IgD-negative memory B cell (primary cell): ENCODE results near the gene TMEM72. TPM values are rescaled to one million over a fixed set of nuclear protein-coding genes. Genes with fewer than 3 reads are reported as not detected.
A peak's percentile ranks its signal among the peaks of the same experiment; 100 is the strongest.

ENCODE experiments used
- H3K27ac Mint-ChIP-seq, 3 donors: one replicate each; pipeline ENCODE4 v1.8.0; 2020 to 2022; ENCODE audit warnings: mild to moderate bottlenecking in 3 of 3, mixed read lengths in 3 of 3, moderate library complexity in 1 of 3
- H3K27me3 Mint-ChIP-seq: one replicate; pipeline ENCODE4 v1.8.0; 2021; ENCODE audit warnings: mixed read lengths
- H3K36me3 Mint-ChIP-seq: one replicate; pipeline ENCODE4 v1.8.0; 2020; ENCODE audit warnings: mild to moderate bottlenecking, mixed read lengths
- H3K4me1 Mint-ChIP-seq, 3 donors: one replicate each; pipeline ENCODE4 v1.8.0; 2020 to 2022; ENCODE audit warnings: mixed read lengths in 3 of 3, mild to moderate bottlenecking in 1 of 3
- H3K4me3 Mint-ChIP-seq, 4 donors: one replicate each; pipeline ENCODE4 v1.8.0; 2020 to 2022; ENCODE audit warnings: mild to moderate bottlenecking in 4 of 4, mixed read lengths in 4 of 4, moderate library complexity in 3 of 4
- H3K9me3 Mint-ChIP-seq, 3 donors: one replicate each; pipeline ENCODE4 v1.8.0; 2020 to 2021; ENCODE audit warnings: mixed read lengths in 3 of 3, mild to moderate bottlenecking in 1 of 3
- polyA plus RNA-seq: library from polyadenylated mRNA; unstranded; fragments of 300-500 nt; fragmentation: Illumina TruSeq; gene quantifications from one replicate; pipeline ENCODE4 v1.2.3, GENCODE V29; 2021

The TMEM72 gene
- polyA plus RNA-seq, 1 donor from 2014 or later = not detected

DNA sequence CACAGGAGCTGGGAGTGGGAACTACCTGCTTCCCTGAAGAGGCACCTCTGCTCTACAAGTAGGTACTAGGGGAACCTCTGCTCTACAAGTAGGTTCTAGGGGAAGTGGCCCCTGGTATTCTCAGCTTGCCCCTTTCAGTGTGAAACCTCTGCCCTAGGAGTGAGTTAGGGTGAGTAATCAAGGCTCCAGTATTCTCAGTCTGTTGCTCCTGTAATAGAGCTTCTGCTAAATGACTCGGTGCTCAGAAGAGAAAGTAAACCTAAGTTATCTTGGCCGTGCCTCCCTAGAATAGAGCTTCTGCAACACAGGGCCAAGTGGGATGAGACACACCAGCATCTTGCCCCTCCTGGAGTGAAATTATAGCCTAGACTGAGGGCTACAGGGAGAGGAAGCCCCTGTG lies 35.1 kb downstream of the TMEM72 start:
- peaks cover 4% of the 10 kb centered on the region for H3K27me3 Mint-ChIP-seq
- no peak overlapping the region for H3K4me3 Mint-ChIP-seq
- no peaks in the 10 kb centered on the region for H3K36me3 Mint-ChIP-seq
- peaks cover 2 to 24% (median 12%) of the 10 kb centered on the region in 3 donors for H3K9me3 Mint-ChIP-seq
- no peak overlapping the region for H3K27ac Mint-ChIP-seq
- peaks cover 16 to 28% (median 17%) of the 10 kb centered on the region in 3 donors for H3K4me1 Mint-ChIP-seq

DNA sequence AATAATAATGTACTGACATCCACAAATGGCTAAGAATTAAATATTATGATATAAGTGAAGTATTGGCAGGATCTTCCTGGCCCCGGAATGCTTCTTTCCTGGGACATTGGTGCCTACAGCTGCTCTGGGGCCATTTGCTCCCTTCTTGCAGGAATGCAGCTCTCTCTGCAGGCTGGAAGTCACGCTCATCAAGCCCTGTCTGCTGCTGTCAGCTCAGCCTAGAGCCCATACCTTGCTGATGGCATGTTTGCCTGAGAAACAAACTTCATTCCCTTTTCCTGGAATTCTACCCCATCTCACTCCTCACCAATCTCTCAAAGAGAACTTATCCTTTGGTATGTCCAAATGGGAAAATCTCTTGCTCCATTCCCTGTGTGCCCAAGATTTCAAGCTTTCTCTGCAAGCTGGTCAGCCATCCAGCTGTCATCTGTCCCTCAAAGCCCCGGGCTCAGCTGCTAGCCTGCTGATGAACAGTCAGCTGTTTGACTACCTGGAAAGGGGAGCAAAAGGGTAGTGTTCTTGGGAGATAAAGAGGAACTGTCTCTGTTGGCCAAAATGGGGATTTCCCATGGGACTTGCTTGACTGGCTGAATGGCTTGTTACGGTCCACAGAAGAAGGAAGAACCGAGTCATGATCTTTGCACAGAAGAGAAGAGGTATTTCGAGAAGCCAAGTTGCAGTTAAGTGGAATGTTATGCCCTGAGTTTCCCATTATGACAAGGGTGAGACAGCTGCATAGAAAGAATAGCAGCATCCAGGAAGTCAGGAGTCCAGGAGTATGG lies 36.4 kb downstream of the TMEM72 start:
- no peaks in the 10 kb centered on the region for H3K36me3 Mint-ChIP-seq
- H3K4me1 Mint-ChIP-seq = peaks cover 18 to 28% (median 19%) of the 10 kb centered on the region in 3 donors
- H3K9me3 Mint-ChIP-seq = peaks cover 1 to 18% (median 12%) of the 10 kb centered on the region in 3 donors
- H3K27me3 Mint-ChIP-seq = peaks cover 4% of the 10 kb centered on the region
- peak overlapping the region in 1 of 3 donors; percentile 68 for H3K27ac Mint-ChIP-seq
- peak overlapping the region in 2 of 4 donors; percentile 4 to 39 for H3K4me3 Mint-ChIP-seq

DNA sequence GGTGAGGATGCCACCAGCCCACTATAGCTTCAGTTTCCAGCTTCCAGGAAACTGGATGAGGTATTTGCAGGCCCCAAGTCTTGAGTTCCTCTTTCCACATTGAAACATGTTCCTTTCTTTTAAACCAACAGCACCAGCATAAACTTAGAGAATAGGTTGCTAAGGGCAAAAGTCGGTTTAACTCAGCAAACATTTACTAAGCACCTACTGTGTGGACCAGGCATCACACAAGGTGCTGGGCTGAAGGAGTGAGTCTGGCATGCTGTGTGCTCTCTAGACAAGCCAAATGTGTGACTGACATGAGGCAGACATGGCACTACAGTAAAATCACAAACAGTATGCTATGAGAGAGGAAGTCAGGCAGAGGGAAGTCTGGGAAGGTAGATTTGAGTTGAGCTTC lies 37.5 kb downstream of the TMEM72 start:
- Mint-ChIP-seq H3K27ac (no peak overlapping the region), H3K4me1 (peaks cover 18 to 28% (median 19%) of the 10 kb centered on the region in 3 donors), H3K9me3 (peaks cover 1 to 18% (median 12%) of the 10 kb centered on the region in 3 donors), H3K27me3 (peaks cover 4% of the 10 kb centered on the region), H3K4me3 (peak overlapping the region in 1 of 4 donors; percentile 43), H3K36me3 (no peaks in the 10 kb centered on the region)

DNA sequence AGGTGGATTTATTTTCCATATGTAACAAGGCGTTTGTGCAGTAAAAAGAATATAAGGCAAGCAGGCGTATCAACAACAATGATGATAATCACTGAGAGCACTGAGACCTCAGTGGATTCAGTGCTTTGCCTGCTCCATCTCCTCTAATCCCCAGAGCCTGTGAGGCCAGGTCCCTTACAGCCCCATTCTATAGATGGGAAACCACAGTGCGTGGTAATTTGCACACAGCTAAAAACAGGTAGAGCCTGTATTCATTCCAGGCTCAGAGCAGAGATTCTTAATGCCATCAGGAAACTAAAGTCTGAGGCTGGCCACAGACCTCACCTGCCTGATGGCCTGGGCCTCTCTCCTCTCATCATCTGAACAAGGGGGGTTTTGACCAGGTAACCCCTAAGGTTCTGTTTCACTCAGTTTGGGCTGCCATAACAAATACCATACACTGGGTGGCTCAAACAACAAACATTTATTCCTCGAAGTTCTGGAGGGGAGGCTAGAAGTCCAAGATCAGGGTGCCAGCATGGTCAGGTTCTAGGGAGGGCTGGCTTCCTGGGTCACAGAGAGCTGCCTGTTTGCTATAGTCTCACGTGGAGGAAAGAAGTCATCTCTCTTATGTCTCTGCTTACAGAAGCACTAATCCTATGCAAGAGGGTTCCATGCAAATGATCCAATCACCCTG lies 38.1 kb downstream of the TMEM72 start:
- Mint-ChIP-seq H3K27me3 (peaks cover 4% of the 10 kb centered on the region), H3K36me3 (peaks cover 6% of the 10 kb centered on the region), H3K9me3 (peaks cover 0 to 16% (median 9%) of the 10 kb centered on the region in 3 donors), H3K4me1 (peaks cover 18 to 28% (median 19%) of the 10 kb centered on the region in 3 donors), H3K4me3 (peak overlapping the region in 2 of 4 donors; percentile 43 to 79), H3K27ac (no peak overlapping the region)

DNA sequence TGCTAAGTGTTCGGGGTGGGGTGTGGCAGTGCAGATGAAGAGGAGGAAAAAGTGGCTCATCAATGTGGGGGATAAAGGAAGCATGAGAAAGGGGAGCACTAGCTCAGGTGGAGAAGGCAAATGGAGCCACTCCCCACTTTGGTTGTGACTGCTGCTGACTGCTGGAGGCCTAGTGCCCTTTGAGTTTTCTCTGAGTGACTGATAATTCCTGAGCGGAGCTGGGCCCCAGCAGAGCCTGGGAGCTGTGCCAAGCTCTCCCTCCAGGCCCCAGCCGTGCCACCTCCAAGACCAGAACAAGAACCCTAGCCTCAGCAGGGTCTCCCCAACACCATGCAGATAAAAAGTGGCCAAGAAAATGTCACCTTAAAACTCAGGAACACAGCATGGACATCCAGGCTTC lies 38.8 kb downstream of the TMEM72 start:
- H3K27me3 Mint-ChIP-seq = peaks cover 4% of the 10 kb centered on the region
- H3K36me3 Mint-ChIP-seq = peaks cover 7% of the 10 kb centered on the region
- H3K27ac Mint-ChIP-seq = no peak overlapping the region
- peaks cover 0 to 9% (median 4%) of the 10 kb centered on the region in 3 donors for H3K9me3 Mint-ChIP-seq
- H3K4me3 Mint-ChIP-seq = no peak overlapping the region
- peaks cover 19 to 28% (median 20%) of the 10 kb centered on the region in 3 donors for H3K4me1 Mint-ChIP-seq

DNA sequence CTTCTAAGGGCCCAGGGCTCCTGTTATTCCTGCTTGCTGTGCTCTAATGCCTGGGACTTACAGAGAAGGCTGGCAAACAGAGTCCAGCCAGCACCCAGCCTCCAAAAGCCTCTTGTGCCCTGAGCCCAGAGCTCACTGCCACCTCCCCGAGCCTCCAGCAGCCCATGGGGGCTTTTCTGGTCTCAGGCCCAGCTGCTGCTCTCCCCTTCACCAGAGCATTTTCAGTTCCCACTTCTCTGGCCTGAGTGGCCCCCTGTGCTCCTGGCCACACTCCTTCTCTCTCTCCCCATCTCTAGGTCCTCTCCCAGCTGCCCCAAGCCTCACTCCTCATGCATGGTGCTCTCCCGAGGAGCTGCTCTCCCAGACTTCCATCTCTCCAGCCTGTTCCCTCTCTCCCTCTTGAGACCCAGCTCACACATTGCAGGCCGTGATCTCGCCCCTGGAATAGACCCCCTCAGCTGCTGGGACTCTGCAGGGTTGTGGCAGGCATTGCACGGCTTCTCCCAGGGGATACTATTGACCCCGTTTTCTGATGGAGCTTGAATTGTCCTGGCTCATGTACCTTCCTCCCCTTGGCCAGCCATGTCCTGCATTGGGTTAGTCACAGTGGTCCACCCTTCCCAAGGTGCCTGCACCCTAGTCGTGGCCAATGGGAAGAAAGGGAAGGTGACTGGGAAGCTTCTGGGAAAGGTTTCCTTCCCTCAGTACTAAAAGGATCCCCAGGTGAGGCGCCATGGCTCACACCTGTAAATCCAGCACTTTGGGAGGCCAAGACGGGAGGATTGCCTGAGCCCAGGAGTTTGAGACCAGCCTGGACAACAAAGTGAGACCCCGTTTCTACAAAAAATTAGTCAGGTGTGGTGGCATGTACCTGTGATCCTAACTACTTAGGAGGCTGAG lies 39.4 kb downstream of the TMEM72 start:
- Mint-ChIP-seq H3K27ac (no peak overlapping the region), H3K27me3 (peaks cover 4% of the 10 kb centered on the region), H3K36me3 (peaks cover 8% of the 10 kb centered on the region)

DNA sequence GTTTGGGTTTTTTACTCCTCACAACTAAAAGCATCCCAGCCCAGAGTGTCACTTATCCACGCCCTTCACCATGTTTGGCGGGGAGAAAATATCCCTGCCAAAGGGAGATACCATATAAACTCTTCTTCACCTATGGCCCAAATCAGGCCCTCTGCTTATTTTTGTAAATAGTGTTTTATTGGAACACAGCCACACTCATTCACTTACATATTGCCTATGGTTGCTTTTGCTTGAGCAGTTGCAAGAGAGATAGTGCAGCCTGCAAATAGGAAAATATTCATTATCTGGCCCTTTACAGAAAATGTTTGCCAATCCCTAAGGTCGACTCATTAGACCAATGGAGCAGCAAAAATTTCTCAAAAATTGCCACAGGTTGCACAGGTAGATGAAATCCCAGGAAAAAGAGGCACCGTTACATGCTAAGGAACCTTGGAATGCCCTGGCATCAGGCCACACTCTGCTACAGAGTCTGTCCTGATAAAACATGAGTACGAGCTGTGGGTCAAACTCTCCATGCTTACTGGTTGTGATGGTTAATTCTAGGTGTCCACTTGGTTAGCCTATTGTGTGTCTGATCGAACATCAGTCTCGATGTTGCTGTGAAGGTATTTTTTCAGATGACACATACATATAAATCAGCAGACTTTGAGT lies 40.6 kb downstream of the TMEM72 start:
- Mint-ChIP-seq H3K27ac (no peak overlapping the region), H3K27me3 (peaks cover 4% of the 10 kb centered on the region), H3K36me3 (peaks cover 12% of the 10 kb centered on the region), H3K4me1 (peaks cover 16 to 27% (median 19%) of the 10 kb centered on the region in 3 donors), H3K4me3 (no peak overlapping the region), H3K9me3 (peaks cover 0 to 1% (median 0%) of the 10 kb centered on the region in 3 donors)

More for the DNA sequence above, 39.4 kb downstream of the TMEM72 start:
- Mint-ChIP-seq H3K9me3 (peaks cover 0 to 5% (median 1%) of the 10 kb centered on the region in 3 donors), H3K4me1 (peaks cover 19 to 29% (median 21%) of the 10 kb centered on the region in 3 donors), H3K4me3 (peak overlapping the region in 1 of 4 donors; percentile 33)

DNA sequence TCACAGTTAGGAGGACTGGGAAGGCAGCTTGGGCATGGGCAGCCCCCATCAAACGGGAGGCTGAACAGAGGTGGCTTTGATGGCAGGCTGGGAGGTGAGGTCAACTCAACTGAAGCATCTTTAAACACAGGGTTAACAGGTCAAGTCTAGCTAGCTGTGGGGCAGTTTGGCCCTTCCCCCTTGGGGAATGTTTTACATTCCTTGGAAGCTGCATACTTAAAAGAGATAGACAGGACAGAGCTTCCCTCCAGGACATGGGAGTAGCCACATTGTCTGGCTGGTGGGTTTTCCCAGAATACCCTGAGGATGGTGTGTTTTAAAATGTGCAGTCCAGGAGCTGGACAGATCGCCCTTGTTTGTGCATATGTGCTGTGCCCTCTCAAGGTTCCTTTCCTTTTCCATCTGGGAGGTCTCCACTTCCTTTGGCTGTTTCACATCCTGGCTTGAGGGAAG lies 41.7 kb downstream of the TMEM72 start:
- Mint-ChIP-seq H3K4me3 (no peak overlapping the region), H3K36me3 (peaks cover 12% of the 10 kb centered on the region), H3K27ac (no peak overlapping the region), H3K9me3 (peaks cover 0 to 1% (median 0%) of the 10 kb centered on the region in 3 donors), H3K4me1 (peaks cover 13 to 23% (median 18%) of the 10 kb centered on the region in 3 donors), H3K27me3 (peaks cover 4% of the 10 kb centered on the region)

DNA sequence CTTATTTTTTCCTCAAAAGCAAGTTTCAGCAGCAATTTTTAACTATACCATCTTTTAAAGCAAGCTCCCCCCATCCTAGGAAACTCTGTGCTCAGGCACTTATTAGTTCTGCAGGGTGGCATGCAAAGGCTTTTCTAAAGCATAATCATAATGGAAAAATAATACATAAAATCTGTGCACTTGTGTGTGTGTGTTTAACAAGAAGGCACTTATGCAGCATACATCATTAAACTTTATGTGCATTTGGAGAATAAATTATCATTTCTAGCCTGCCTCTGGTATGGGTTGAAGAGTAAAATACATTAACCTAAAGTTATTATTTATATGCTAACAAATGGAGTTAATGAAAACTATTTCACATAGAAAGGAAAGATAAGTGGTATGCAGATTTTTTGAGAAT lies 42.9 kb downstream of the TMEM72 start:
- peaks cover 14 to 21% (median 16%) of the 10 kb centered on the region in 3 donors for H3K4me1 Mint-ChIP-seq
- H3K36me3 Mint-ChIP-seq = peaks cover 12% of the 10 kb centered on the region
- peaks cover 0 to 1% (median 0%) of the 10 kb centered on the region in 3 donors for H3K9me3 Mint-ChIP-seq
- no peaks in the 10 kb centered on the region for H3K27me3 Mint-ChIP-seq
- peak overlapping the region in 1 of 4 donors; percentile 60 for H3K4me3 Mint-ChIP-seq
- peak overlapping the region in 1 of 3 donors; percentile 16 for H3K27ac Mint-ChIP-seq

DNA sequence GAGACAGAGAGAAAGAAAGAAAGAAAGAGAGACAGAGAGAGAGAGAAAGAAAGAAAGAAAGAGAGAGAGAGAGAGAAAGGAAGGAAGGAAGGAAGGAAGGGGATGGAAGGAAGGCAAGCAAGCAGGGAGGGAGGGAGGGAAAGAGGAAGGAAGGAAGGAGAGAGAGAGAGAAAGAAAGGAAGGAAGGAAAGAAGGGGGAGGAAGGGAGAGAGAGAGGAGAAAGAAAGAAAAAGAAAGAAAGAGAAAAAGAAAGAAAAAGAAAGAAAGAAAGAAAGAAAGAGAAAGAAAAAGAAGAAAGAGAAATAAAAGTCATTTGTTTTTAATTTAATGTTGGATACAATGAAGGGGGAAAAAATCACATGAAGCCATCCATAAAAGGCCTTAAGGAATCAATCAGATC lies 43.8 kb downstream of the TMEM72 start:
- Mint-ChIP-seq H3K4me1 (peaks cover 14 to 16% (median 15%) of the 10 kb centered on the region in 3 donors), H3K27ac (no peak overlapping the region), H3K36me3 (peaks cover 12% of the 10 kb centered on the region), H3K9me3 (peaks cover 0 to 1% (median 0%) of the 10 kb centered on the region in 3 donors), H3K27me3 (no peaks in the 10 kb centered on the region), H3K4me3 (peak overlapping the region in 2 of 4 donors; percentile 28 to 32)

DNA sequence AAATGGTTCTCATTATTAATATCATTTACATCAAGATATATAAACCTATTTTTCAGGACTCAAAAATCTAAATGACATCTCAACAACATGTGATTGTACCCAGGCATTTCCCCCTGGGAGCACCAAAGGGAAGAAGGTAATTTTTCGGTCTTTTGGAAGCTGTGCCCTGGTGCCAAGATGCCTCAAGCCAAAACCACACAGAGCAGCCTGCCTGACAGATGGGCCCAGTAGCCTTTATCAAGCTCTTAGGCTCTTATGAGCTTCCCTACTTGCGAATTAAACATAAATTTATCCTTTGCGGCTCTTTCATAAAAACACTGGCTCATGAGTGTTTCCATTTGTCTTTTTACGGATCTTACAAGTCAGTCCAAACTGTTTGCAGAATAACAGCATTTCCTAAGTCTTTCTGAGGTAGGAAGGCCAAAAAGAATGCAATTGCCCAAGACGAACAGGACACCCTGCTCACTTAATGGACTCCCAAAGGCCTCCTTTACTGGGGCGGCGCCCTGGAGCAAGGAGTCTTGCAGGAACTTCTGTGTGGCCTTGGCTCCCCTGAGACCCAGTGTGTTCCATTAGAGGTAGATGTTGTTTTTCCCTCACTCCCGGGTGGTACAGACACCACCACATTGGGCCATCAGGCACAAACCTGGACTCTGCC lies 44.4 kb downstream of the TMEM72 start:
- Mint-ChIP-seq H3K4me3 (peak overlapping the region in 1 of 4 donors; percentile 52), H3K36me3 (peaks cover 12% of the 10 kb centered on the region), H3K27ac (peak overlapping the region in 1 of 3 donors; percentile 58), H3K9me3 (peaks cover 0 to under 1% (median 0%) of the 10 kb centered on the region in 3 donors), H3K27me3 (no peaks in the 10 kb centered on the region), H3K4me1 (peaks cover 15 to 18% (median 16%) of the 10 kb centered on the region in 3 donors)

DNA sequence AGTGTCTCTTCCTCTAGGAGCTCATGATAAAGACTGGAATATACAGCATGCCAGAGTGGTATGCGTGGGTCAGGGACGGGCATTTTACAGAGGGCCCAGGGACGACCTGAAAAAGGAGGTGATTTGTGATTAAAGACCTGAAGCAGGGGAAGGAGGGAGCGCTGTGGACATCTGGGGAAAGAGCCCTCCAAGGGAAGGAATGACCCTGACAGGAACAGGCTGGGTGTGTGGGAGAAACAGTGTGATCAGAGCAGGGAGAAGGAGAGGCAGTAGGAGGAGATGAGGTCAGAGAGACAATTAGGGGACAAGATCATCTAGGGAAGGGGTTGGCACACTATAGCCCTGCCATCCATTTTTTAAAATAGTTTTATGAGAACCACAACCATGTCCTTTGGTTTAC lies 45.1 kb downstream of the TMEM72 start:
- Mint-ChIP-seq H3K27me3 (no peaks in the 10 kb centered on the region), H3K36me3 (peaks cover 12% of the 10 kb centered on the region), H3K9me3 (no peaks in the 10 kb centered on the region), H3K4me3 (peak overlapping the region in 2 of 4 donors; percentile 52 to 63), H3K27ac (peak overlapping the region in 1 of 3 donors; percentile 58), H3K4me1 (peaks cover 13 to 21% (median 18%) of the 10 kb centered on the region in 3 donors)
